HepG2 (cell line): Measurements from ENCODE around the gene PIGN. TPM values are rescaled to one million over a fixed set of nuclear protein-coding genes. Genes with fewer than 3 reads are reported as not detected.

Source experiments
- ATAC-seq: fragments of 200-7000 bp; cut with Tn5 transposase; 3 replicates; pipeline ENCODE4 v1.9.1; 2020; ENCODE audit warnings: mild to moderate bottlenecking, moderate library complexity
- BruUV-seq: library from RNA; stranded (reverse); fragments of 400-500 nt; replicated peaks from 2 replicates; lab custom pipeline; 2021; lab: Mats Ljungman, UMichigan
- CTCF ChIA-PET: fragments of 300-600 bp; formaldehyde crosslinking; extraction: SDS; loops from one replicate; lab custom pipeline; 2021; ENCODE audit warnings: low total read pairs, inconsistent platforms, low intra/inter-chr PET ratio; lab: Yijun Ruan, JAX
- POLR2A ChIA-PET: fragments of 350-600 bp; sonication (Branson Sonifier 250); formaldehyde crosslinking; loops from one replicate; lab custom pipeline; 2020; ENCODE audit warnings: antibody characterized with exemption, inconsistent platforms; lab: Yijun Ruan, JAX
- DNase-seq: peaks from one replicate; pipeline ENCODE4 v3.0.0-alpha.2; 2015; ENCODE audit warnings: low spot score
- FAIRE-seq: peaks from 3 replicates; lab custom pipeline; 2011; peaks lifted over from hg19 to GRCh38; lab: Jason Lieb, UNC
- H2AFZ ChIP-seq: one replicate; pipeline ENCODE4 v1.6.1; 2011; ENCODE audit warnings: low read length, inconsistent platforms
- H3K27ac ChIP-seq: fragments of 300-600 bp; 3 replicates; pipeline ENCODE4 v1.8.0; 2011; ENCODE audit warnings: mixed run types, mild to moderate bottlenecking, mixed read lengths, low read length, inconsistent platforms; ENCODE audit not compliant: insufficient read depth; ENCODE audit errors: extremely low read length
- H3K27me3 ChIP-seq, 2 experiments: fragments of 200-600 bp in 1 of 2; 2 replicates in 1 of 2; 3 replicates in 1 of 2; pipeline versions ENCODE4 v1.6.0 to v1.8.0; 2011; ENCODE audit warnings: low read length in 2 of 2, mild to moderate bottlenecking in 2 of 2, moderate library complexity in 2 of 2, inconsistent platforms in 1 of 2; ENCODE audit not compliant: insufficient read depth in 2 of 2, control insufficient read depth in 1 of 2
- H3K36me3 ChIP-seq, 2 experiments: fragments of 200-600 bp in 1 of 2; replicated peaks in 1 of 2; 2 replicates in 1 of 2; 3 replicates in 1 of 2; pipeline versions ENCODE4 v1.5.1 to v1.8.0; 2011; ENCODE audit warnings: low read length in 2 of 2, inconsistent platforms in 1 of 2; ENCODE audit not compliant: insufficient read depth in 2 of 2, control insufficient read depth in 1 of 2
- H3K4me1 ChIP-seq: 2 replicates; pipeline ENCODE4 v1.5.1; 2012; ENCODE audit warnings: low read length, inconsistent platforms; ENCODE audit not compliant: insufficient read depth
- H3K4me2 ChIP-seq: 2 replicates; pipeline ENCODE4 v1.6.0; 2011; ENCODE audit warnings: low read depth, low read length, inconsistent platforms
- H3K4me3 ChIP-seq, 3 experiments: fragments of 200-600 bp in 1 of 3; sonication (generic), shearing (Covaris generic) in 1 of 3; replicated peaks in 1 of 3; 2 replicates each; pipeline ENCODE4 v1.5.1; 2011 to 2016; ENCODE audit warnings: low read length in 3 of 3, inconsistent platforms in 2 of 3, low read depth in 2 of 3, mild to moderate bottlenecking in 2 of 3, control low read depth in 1 of 3, mixed read lengths in 1 of 3; ENCODE audit not compliant: insufficient read depth in 1 of 3
- H3K79me2 ChIP-seq: one replicate; pipeline ENCODE4 v1.6.1; 2011; ENCODE audit warnings: low read length, inconsistent platforms; ENCODE audit not compliant: insufficient read depth
- H3K9ac ChIP-seq: 2 replicates; pipeline ENCODE4 v1.6.0; 2011; ENCODE audit warnings: mild to moderate bottlenecking, low read depth, low read length, inconsistent platforms; ENCODE audit not compliant: insufficient read depth
- H3K9me3 ChIP-seq: 2 replicates; pipeline ENCODE4 v1.5.1; 2012; ENCODE audit warnings: mild to moderate bottlenecking, low read length
- H4K20me1 ChIP-seq: 2 replicates; pipeline ENCODE4 v1.6.0; 2011; ENCODE audit warnings: inconsistent platforms, mild to moderate bottlenecking, low read length, moderate library complexity; ENCODE audit not compliant: insufficient read depth
- CAMTA2 ChIP-seq: sonication (generic); formaldehyde crosslinking; IDR thresholded peaks from 2 replicates; pipeline ENCODE4 v1.4.0; 2020; ENCODE audit warnings: mild to moderate bottlenecking, missing genetic modification reagents, borderline replicate concordance
- GFI1 ChIP-seq: sonication (generic); formaldehyde crosslinking; IDR thresholded peaks from 2 replicates; pipeline ENCODE4 v1.5.0; 2020; ENCODE audit warnings: missing genetic modification reagents, mild to moderate bottlenecking, borderline replicate concordance
- KDM1A ChIP-seq: IDR thresholded peaks from 2 replicates; pipeline ENCODE4 v1.6.1; 2016; ENCODE audit warnings: missing compliant biosample characterization
- KLF12 ChIP-seq: sonication (generic); formaldehyde crosslinking; IDR thresholded peaks from 2 replicates; pipeline ENCODE4 v1.4.0; 2020; ENCODE audit warnings: missing genetic modification reagents, borderline replicate concordance
- MLLT10 ChIP-seq: sonication (generic); formaldehyde crosslinking; IDR thresholded peaks from 2 replicates; pipeline ENCODE4 v1.4.0; 2020; ENCODE audit warnings: missing genetic modification reagents
- POLR2G ChIP-seq: fragments of 200-400 bp; formaldehyde crosslinking; IDR thresholded peaks from 2 replicates; pipeline ENCODE4 v1.6.1; 2018; ENCODE audit warnings: mild to moderate bottlenecking, low read depth, low read length, moderate library complexity
- TEAD3 ChIP-seq: optimal IDR thresholded peaks from 2 replicates; pipeline ENCODE3; 2016; ENCODE audit warnings: borderline replicate concordance
- ZFP37 ChIP-seq: sonication (generic); formaldehyde crosslinking; IDR thresholded peaks from 2 replicates; pipeline ENCODE4 v1.4.0; 2020; ENCODE audit warnings: missing genetic modification reagents, borderline replicate concordance
- ZNF530 ChIP-seq: sonication (generic); formaldehyde crosslinking; IDR thresholded peaks from 2 replicates; pipeline ENCODE4 v1.5.0; 2020; ENCODE audit warnings: low read depth, mild to moderate bottlenecking, missing genetic modification reagents
- ZNF691 ChIP-seq: sonication (generic); formaldehyde crosslinking; IDR thresholded peaks from 2 replicates; pipeline ENCODE4 v1.4.0; 2020; ENCODE audit warnings: missing genetic modification reagents, low read depth, mild to moderate bottlenecking, borderline replicate concordance
- WGBS: methylation state at CpG from one replicate; pipeline ENCODE4 v1.1.6; 2017; ENCODE audit warnings: low lambda C conversion rate; 5-methylcytosine and 5-hydroxymethylcytosine counted together
- in situ Hi-C: cut with HindIII; loops from 2 replicates; pipeline ENCODE4 v1.10.0; 2017; ENCODE audit warnings: low pct_unique_long_range_greater_than_20kb; ENCODE audit not compliant: extremely low pct_ligation_motif_present
- intact Hi-C: fragments of 100-400 bp; cut with micrococcal nuclease; formaldehyde crosslinking; loops from one replicate; pipeline ENCODE4 v1.10.0; 2022; ENCODE audit not compliant: unreplicated experiment
- polyA plus RNA-seq, 8 experiments: library from polyadenylated mRNA; depleted of rRNA in 3 of 8; stranded (reverse) in 7 of 8; unstranded in 1 of 8; fragments of >200 nt; fragmentation: Illumina TruSeq in 4 of 8; extraction: Trizol in 4 of 8; gene quantifications; 2 replicates each; pipeline versions ENCODE4 v1.2.1 to v1.2.3, GENCODE V29; 2011 to 2016; ENCODE audit warnings: low read depth in 4 of 8, missing spikeins in 1 of 8, mixed read lengths in 1 of 8; ENCODE audit not compliant: insufficient read depth in 1 of 8
- total RNA-seq, 5 experiments: library from RNA; depleted of rRNA; stranded (reverse); fragments of >200 nt; fragmentation: Illumina TruSeq; extraction: Trizol; gene quantifications; 2 replicates each; pipeline ENCODE4 v1.2.3, GENCODE V29; 2016; ENCODE audit warnings: low read depth in 1 of 5
- TF ChIP-seq, protein P1 (sequence below): sonication (generic); formaldehyde crosslinking; IDR thresholded peaks from 2 replicates; pipeline ENCODE4 v1.4.0; 2020; ENCODE audit warnings: low read depth, mild to moderate bottlenecking, missing genetic modification reagents
- TF ChIP-seq, protein P2 (sequence below): sonication (generic); formaldehyde crosslinking; IDR thresholded peaks from 2 replicates; pipeline ENCODE4 v1.4.0; 2020; ENCODE audit warnings: missing genetic modification reagents

Gene PIGN
- total and polyA plus RNA-seq, 2 of the 13 experiments (the other 11 are each of a cell fraction or from before 2014, with no cell fraction given), result 15.5 to 33.6 TPM

DNA sequence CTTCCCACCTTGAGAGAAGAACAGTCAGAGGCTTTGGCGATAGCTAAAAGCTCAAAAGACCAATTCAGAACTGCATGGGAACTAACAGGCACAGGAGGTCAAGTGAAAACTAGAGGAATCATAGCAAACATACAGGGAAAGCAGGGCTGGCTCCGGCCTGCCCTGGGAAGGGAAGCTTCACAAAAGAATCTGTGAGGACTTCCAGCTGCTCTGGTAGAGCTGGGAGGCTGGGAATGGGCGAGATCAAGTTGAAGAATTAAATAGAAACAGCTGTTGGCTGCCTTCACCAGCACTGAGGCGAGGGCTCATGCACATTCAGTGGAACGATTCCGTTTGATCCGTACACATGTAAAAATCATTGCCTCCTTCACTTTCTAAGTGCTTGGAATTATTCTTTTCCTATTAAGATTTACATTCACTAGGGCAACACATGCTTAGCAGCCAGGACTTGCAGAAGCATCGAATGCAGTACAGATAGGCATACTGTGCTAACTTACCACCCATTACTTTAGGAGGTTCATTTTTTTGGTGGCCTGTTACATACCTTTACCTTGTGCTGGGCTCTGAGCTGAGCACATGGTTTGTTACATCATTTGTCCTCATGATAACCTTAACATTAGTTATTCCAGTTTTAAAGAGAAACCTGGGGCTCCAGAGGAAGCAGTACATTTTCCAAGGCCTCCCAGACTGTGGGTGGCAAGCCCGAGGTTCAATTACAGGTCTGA lies 168.7 kb downstream of the PIGN start:
- Histone ChIP-seq H3K27ac (no peak overlapping the region), H3K4me2 (no peak overlapping the region), H3K36me3 (no peaks in the 10 kb centered on the region), H3K4me1 (no peaks in the 10 kb centered on the region), H3K79me2 (no peaks in the 10 kb centered on the region), H3K9me3 (no peaks in the 10 kb centered on the region), H3K9ac (no peak overlapping the region), H3K4me3 (no peak overlapping the region), H4K20me1 (no peaks in the 10 kb centered on the region), H2AFZ (no peak overlapping the region), H3K27me3 (peaks cover 0 to 1% of the 10 kb centered on the region in 2 experiments; a peak in 2 of 5 replicates)
- in situ Hi-C loops, result no loop called here
- FAIRE-seq, result no peak
- no peak for DNase-seq
- WGBS, result 34% methylated on average over 9 of the region's 9 CpGs
- intact Hi-C loops, result no loop called here
- BruUV-seq, result no TSS peak
- CTCF ChIA-PET, result no interaction called here
- no peak for ATAC-seq
- TF ChIP-seq TEAD3 (CRISPR knock-in tag), result no peak
- TF ChIP-seq KLF12 (CRISPR knock-in tag), result no peak
- TF ChIP-seq GFI1, result no peak
- no peak for TF ChIP-seq ZNF530
- no peak for TF ChIP-seq CAMTA2 (CRISPR knock-in tag)
- no peak for TF ChIP-seq POLR2G
- no peak for TF ChIP-seq ZNF691
- TF ChIP-seq, protein P1, sequence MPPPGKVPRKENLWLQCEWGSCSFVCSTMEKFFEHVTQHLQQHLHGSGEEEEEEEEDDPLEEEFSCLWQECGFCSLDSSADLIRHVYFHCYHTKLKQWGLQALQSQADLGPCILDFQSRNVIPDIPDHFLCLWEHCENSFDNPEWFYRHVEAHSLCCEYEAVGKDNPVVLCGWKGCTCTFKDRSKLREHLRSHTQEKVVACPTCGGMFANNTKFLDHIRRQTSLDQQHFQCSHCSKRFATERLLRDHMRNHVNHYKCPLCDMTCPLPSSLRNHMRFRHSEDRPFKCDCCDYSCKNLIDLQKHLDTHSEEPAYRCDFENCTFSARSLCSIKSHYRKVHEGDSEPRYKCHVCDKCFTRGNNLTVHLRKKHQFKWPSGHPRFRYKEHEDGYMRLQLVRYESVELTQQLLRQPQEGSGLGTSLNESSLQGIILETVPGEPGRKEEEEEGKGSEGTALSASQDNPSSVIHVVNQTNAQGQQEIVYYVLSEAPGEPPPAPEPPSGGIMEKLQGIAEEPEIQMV, result no peak
- TF ChIP-seq, protein P2, sequence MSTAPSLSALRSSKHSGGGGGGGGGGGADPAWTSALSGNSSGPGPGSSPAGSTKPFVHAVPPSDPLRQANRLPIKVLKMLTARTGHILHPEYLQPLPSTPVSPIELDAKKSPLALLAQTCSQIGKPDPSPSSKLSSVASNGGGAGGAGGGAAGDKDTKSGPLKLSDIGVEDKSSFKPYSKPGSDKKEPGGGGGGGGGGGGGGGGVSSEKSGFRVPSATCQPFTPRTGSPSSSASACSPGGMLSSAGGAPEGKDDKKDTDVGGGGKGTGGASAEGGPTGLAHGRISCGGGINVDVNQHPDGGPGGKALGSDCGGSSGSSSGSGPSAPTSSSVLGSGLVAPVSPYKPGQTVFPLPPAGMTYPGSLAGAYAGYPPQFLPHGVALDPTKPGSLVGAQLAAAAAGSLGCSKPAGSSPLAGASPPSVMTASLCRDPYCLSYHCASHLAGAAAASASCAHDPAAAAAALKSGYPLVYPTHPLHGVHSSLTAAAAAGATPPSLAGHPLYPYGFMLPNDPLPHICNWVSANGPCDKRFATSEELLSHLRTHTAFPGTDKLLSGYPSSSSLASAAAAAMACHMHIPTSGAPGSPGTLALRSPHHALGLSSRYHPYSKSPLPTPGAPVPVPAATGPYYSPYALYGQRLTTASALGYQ (CRISPR knock-in tag), result no peak
- no peak for TF ChIP-seq KDM1A (CRISPR knock-in tag)
- no peak for TF ChIP-seq MLLT10 (CRISPR knock-in tag)
- TF ChIP-seq ZFP37 (CRISPR knock-in tag), result no peak
- POLR2A ChIA-PET, result no interaction called here
